ENCODE measurements around the gene TERB1. TPM values are rescaled to one million over a fixed set of nuclear protein-coding genes. Genes with fewer than 3 reads are reported as not detected.

Gene TERB1
- total and polyA plus RNA-seq, 2 experiments from 2014 or later: not detected

DNA sequence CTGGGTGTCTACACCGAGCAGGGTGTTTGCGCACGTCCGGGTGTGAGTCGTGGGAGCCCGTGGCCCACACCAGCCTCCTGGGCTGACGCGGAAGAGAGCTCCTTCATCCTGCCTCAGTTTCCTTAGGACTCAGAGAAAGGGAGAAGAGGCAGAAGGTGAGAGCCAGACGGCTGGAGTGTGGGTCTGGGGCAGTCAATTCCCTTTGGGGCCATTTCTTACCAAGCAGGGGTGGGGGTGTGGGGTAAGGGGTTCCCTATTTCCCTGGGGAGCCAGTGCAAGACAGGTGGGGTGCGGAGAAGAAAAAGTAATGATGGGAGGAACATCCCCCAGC is 43.7 kb upstream of the TERB1 start:
- peaks cover 34% of the 10 kb centered on the region for H3K27me3 ChIP-seq (replicated peaks; ENCODE audit: insufficient read depth)

DNA sequence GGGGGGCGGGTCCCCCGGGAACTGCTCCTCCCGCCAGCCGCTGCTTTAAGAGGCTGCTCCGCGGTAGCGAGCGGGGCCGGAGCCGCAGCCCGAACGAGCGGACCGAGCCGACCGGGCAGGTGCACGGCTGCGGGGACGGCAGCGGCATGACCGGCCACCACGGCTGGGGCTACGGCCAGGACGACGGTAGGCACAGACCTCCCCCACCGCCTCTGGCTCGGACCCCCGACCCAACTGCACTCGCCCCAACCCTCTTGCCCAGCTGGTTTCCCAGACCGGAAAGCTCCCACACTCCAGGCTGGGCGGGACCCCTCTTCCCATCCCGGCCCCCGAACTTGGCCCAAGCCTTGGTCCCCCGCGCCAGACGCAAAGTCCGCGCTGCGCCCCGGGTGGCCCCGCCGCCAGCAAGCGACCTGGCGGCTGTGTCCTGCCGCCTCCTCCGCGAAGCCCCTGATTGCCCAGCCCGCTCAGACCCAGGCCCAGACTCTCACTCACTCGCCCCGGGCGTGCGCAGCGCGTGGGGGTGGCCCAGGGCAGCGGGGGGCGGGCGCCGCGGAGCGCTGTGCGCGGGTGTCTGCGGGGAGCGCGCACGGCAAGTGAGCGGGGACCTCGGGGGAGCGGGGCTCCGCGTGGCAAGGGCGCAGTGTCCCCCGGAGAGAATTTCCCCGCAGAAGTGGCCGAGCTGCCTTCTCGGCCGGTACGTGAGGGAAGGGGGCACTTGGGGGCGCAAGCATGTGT is 43.1 kb upstream of the TERB1 start, which contains the start of gene CA7:
Gene CA7, plus strand, starts transcription at position 73 of the 738 bp plus-strand sequence. Its CDS starts 74 bp downstream, at position 147.
- Histone ChIP-seq H4K20me1 (ENCODE audit: insufficient read depth) (no peaks in the 10 kb centered on the region), H3K36me3 (ENCODE audit: low read depth) (no peaks in the 10 kb centered on the region), H3K27ac (no peak within 1 kb of the TSS), H3F3A (ENCODE audit: insufficient read depth) (no peaks in the 10 kb centered on the region), H3K4me1 (ENCODE audit: insufficient read depth) (no peaks in the 10 kb centered on the region), H3K79me2 (ENCODE audit: insufficient read depth) (no peaks in the 10 kb centered on the region), H3K9me2 (ENCODE audit: insufficient read depth) (no peaks in the 10 kb centered on the region), H3K4me2 (ENCODE audit: unreplicated experiment) (peak within 1 kb of the TSS; percentile 68), H2AFZ (0 out of 2 replicates have a peak within 1 kb of the TSS, but pooled peaks have one; percentile 35), H3K4me3 (peak within 1 kb of the TSS; percentile 63), H3K27me3 (replicated peaks; ENCODE audit: insufficient read depth) (peaks cover 40% of the 10 kb centered on the region), H3K9ac (no peak within 1 kb of the TSS), H3K9me3 (ENCODE audit: low read depth) (no peaks in the 10 kb centered on the region)
- in situ Hi-C loops (cut with MboI): no loop called here
- peak; percentile 44 for TF ChIP-seq EZH2 (IDR thresholded peaks at IDR 0.05; ENCODE audit: insufficient read depth, poor library complexity, severe bottlenecking)
- TF ChIP-seq EZH2phosphoT487 (IDR thresholded peaks at IDR 0.05; ENCODE audit: insufficient read depth, low read depth): no peak
- peak; percentile 23 for DNase-seq
- 0 to 3% methylated on average over 9 to 58 of the region's 79 CpGs for WGBS, 2 experiments (ENCODE audit: low coverage in 1 of 2, low lambda C conversion rate in 2 of 2, missing lambda C conversion rate in 2 of 2)

More for the DNA sequence above, 43.7 kb upstream of the TERB1 start:
- Histone ChIP-seq H3K4me2 (ENCODE audit: unreplicated experiment) (peak overlapping the region; percentile 68), H3K4me1 (ENCODE audit: insufficient read depth) (no peaks in the 10 kb centered on the region), H4K20me1 (ENCODE audit: insufficient read depth) (no peaks in the 10 kb centered on the region), H2AFZ (0 out of 2 replicates have a peak overlapping the region, but pooled peaks have one; percentile 35), H3F3A (ENCODE audit: insufficient read depth) (no peaks in the 10 kb centered on the region), H3K4me3 (peak overlapping the region; percentile 63), H3K79me2 (ENCODE audit: insufficient read depth) (no peaks in the 10 kb centered on the region), H3K9ac (no peak overlapping the region), H3K9me3 (ENCODE audit: low read depth) (no peaks in the 10 kb centered on the region), H3K9me2 (ENCODE audit: insufficient read depth) (no peaks in the 10 kb centered on the region), H3K27ac (no peak overlapping the region), H3K36me3 (ENCODE audit: low read depth) (no peaks in the 10 kb centered on the region)
- TF ChIP-seq EZH2 (IDR thresholded peaks at IDR 0.05; ENCODE audit: insufficient read depth, poor library complexity, severe bottlenecking) (no peak), EZH2phosphoT487 (IDR thresholded peaks at IDR 0.05; ENCODE audit: insufficient read depth, low read depth) (no peak)
- DNase-seq: no peak
- in situ Hi-C loops (cut with MboI): no loop called here
- WGBS, 2 experiments (ENCODE audit: low coverage in 1 of 2, low lambda C conversion rate in 2 of 2, missing lambda C conversion rate in 2 of 2): 10% methylated on average over 10 of the region's 10 CpGs

DNA sequence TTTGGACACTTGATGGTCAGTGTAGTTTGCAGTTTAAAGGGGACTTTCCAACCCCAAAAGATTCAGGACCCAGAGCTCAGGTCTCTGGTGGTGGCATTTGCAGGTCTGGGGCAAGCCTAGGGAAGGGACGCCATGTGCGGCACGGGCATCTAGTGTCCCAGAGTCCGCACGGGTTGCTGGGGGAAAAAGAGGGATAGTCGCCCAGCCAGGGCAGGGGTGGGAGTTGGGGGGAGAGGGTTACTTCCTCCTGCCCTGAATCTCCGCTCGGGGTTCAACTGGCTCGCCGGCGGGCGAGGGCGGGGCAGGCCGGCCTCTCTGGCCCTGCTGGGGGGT is 42.6 kb upstream of the TERB1 start:
- no peak overlapping the region for H3K9ac ChIP-seq
- no peak overlapping the region for H2AFZ ChIP-seq
- peak overlapping the region; percentile 63; the same call in 1 of the 2 replicates for H3K4me3 ChIP-seq
- H3K4me1 ChIP-seq (ENCODE audit: insufficient read depth): no peaks in the 10 kb centered on the region
- H3K79me2 ChIP-seq (ENCODE audit: insufficient read depth): no peaks in the 10 kb centered on the region
- no peaks in the 10 kb centered on the region for H3K9me2 ChIP-seq (ENCODE audit: insufficient read depth)
- DNase-seq: no peak
- no peaks in the 10 kb centered on the region for H3K9me3 ChIP-seq (ENCODE audit: low read depth)
- TF ChIP-seq EZH2 (IDR thresholded peaks at IDR 0.05; ENCODE audit: insufficient read depth, poor library complexity, severe bottlenecking) (no peak), EZH2phosphoT487 (IDR thresholded peaks at IDR 0.05; ENCODE audit: insufficient read depth, low read depth) (no peak)
- no peaks in the 10 kb centered on the region for H3K36me3 ChIP-seq (ENCODE audit: low read depth)
- H3K27ac ChIP-seq: no peak overlapping the region
- peaks cover 45% of the 10 kb centered on the region for H3K27me3 ChIP-seq (replicated peaks; ENCODE audit: insufficient read depth)
- 21 to 43% methylated on average over 7 to 14 of the region's 14 CpGs for WGBS, 2 experiments (ENCODE audit: low coverage in 1 of 2, low lambda C conversion rate in 2 of 2, missing lambda C conversion rate in 2 of 2)
- no peaks in the 10 kb centered on the region for H3F3A ChIP-seq (ENCODE audit: insufficient read depth)
- H3K4me2 ChIP-seq (ENCODE audit: unreplicated experiment): peak overlapping the region; percentile 68
- in situ Hi-C loops (cut with MboI): no loop called here
- no peaks in the 10 kb centered on the region for H4K20me1 ChIP-seq (ENCODE audit: insufficient read depth)

DNA sequence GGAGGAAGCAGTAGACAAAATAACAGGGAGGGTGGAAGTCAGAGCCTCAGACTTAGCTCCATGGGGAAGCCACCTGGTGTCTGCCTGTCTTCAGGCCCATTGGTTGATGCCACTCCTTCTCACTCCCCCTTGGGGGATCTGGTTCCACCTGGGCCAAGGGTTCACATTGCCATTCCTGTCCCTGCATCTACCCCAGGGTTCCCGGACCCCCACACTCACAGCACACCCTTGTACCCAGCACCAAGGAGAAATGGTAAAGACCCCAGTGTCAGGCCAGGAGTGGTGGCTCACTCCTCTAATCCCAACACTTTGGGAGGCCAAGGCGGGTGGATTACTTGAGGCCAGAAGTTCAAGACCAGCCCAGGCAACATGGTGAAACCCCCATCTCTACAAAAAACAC is 41.8 kb upstream of the TERB1 start:
- Histone ChIP-seq H3K9me3 (ENCODE audit: low read depth) (no peaks in the 10 kb centered on the region), H4K20me1 (ENCODE audit: insufficient read depth) (no peaks in the 10 kb centered on the region), H3K4me2 (ENCODE audit: unreplicated experiment) (no peak overlapping the region), H3K27ac (no peak overlapping the region), H3K4me3 (no peak overlapping the region), H3K79me2 (ENCODE audit: insufficient read depth) (no peaks in the 10 kb centered on the region), H3F3A (ENCODE audit: insufficient read depth) (no peaks in the 10 kb centered on the region), H3K27me3 (replicated peaks; ENCODE audit: insufficient read depth) (peaks cover 45% of the 10 kb centered on the region), H3K9ac (no peak overlapping the region), H3K36me3 (ENCODE audit: low read depth) (no peaks in the 10 kb centered on the region), H3K4me1 (ENCODE audit: insufficient read depth) (no peaks in the 10 kb centered on the region), H2AFZ (no peak overlapping the region), H3K9me2 (ENCODE audit: insufficient read depth) (no peaks in the 10 kb centered on the region)
- no peak for DNase-seq
- in situ Hi-C loops (cut with MboI): no loop called here
- TF ChIP-seq EZH2phosphoT487 (IDR thresholded peaks at IDR 0.05; ENCODE audit: insufficient read depth, low read depth): no peak
- TF ChIP-seq EZH2 (IDR thresholded peaks at IDR 0.05; ENCODE audit: insufficient read depth, poor library complexity, severe bottlenecking): no peak
- WGBS, 2 experiments (ENCODE audit: low coverage in 1 of 2, low lambda C conversion rate in 2 of 2, missing lambda C conversion rate in 2 of 2): 86 to 91% methylated on average over 2 of the region's 2 CpGs

All from GM23248 (cell line).